Ovary (tissue), 3 donors: ENCODE results near the gene RNF214.

Source experiments
- EP300 ChIP-seq: sonication (generic); formaldehyde crosslinking; IDR thresholded peaks from one replicate; pipeline ENCODE4 v1.6.1; 2017; ENCODE audit warnings: antibody characterized with exemption
- POLR2A ChIP-seq: fragments of 450-650 bp; IDR thresholded peaks from one replicate; pipeline ENCODE4 v1.6.1; 2017; ENCODE audit warnings: antibody characterized with exemption, mild to moderate bottlenecking, moderate library complexity
- TF ChIP-seq, protein P1 (sequence below), 3 donors: fragments of 450-650 bp in 2 of 3; fragments of 200-600 bp in 1 of 3; IDR thresholded peaks; one replicate each; pipeline versions ENCODE4 v1.5.1 to v1.8.0; 2016 to 2022; ENCODE audit warnings: antibody characterized with exemption in 3 of 3, mild to moderate bottlenecking in 1 of 3
- donor health status: DM: no; HTN: no; CAD: no.

GRCh38 chr11:117259417-117259816 is 26.9 kb downstream of the RNF214 start:
- TF ChIP-seq, protein P1, sequence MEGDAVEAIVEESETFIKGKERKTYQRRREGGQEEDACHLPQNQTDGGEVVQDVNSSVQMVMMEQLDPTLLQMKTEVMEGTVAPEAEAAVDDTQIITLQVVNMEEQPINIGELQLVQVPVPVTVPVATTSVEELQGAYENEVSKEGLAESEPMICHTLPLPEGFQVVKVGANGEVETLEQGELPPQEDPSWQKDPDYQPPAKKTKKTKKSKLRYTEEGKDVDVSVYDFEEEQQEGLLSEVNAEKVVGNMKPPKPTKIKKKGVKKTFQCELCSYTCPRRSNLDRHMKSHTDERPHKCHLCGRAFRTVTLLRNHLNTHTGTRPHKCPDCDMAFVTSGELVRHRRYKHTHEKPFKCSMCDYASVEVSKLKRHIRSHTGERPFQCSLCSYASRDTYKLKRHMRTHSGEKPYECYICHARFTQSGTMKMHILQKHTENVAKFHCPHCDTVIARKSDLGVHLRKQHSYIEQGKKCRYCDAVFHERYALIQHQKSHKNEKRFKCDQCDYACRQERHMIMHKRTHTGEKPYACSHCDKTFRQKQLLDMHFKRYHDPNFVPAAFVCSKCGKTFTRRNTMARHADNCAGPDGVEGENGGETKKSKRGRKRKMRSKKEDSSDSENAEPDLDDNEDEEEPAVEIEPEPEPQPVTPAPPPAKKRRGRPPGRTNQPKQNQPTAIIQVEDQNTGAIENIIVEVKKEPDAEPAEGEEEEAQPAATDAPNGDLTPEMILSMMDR (IDR thresholded peaks at IDR 0.05): no peak
- no peak for TF ChIP-seq POLR2A
- no peak for TF ChIP-seq EP300
